Activated naive CD8-positive, alpha-beta T cell treated with anti-CD3 and anti-CD28 coated beads, Interleukin-2, amount 10 ng/mL, durations not matched to agents 7 days and 5 days (primary cell): ENCODE measurements around the gene FAM131C. TPM values are rescaled to one million over a fixed set of nuclear protein-coding genes. Genes with fewer than 3 reads are reported as not detected.
"Not testable (repeated sequence)": the region's sequence is repeated elsewhere in the genome, so short reads cannot be mapped to it uniquely, and the experiment has no call there.

Experiments used
- ATAC-seq: fragments of 150-1000 bp; cut with Tn5 transposase; one replicate; pipeline ENCODE4 v1.10.0; 2021; ENCODE audit warnings: low read depth, moderate library complexity
- POLR2A ChIA-PET: fragments of 350-600 bp; sonication (Branson Sonifier 250); formaldehyde crosslinking; loops from one replicate; lab custom pipeline; 2021; ENCODE audit warnings: antibody characterized with exemption; lab: Charles Lee
- DNase-seq: peaks from one replicate; pipeline ENCODE4 v3.0.0; 2021
- H3K27ac Mint-ChIP-seq: one replicate; pipeline ENCODE4 v1.8.0; 2022; ENCODE audit warnings: mild to moderate bottlenecking, mixed read lengths
- H3K27me3 Mint-ChIP-seq: one replicate; pipeline ENCODE4 v1.8.0; 2022; ENCODE audit warnings: mild to moderate bottlenecking, moderate library complexity, mixed read lengths
- H3K36me3 Mint-ChIP-seq: one replicate; pipeline ENCODE4 v1.8.0; 2021; ENCODE audit warnings: mild to moderate bottlenecking, mixed read lengths
- H3K4me1 Mint-ChIP-seq: one replicate; pipeline ENCODE4 v1.8.0; 2021; ENCODE audit warnings: mixed read lengths
- H3K4me3 Mint-ChIP-seq: one replicate; pipeline ENCODE4 v1.8.0; 2022; ENCODE audit warnings: mild to moderate bottlenecking, moderate library complexity, mixed read lengths
- H3K9me3 Mint-ChIP-seq: one replicate; pipeline ENCODE4 v1.8.0; 2021; ENCODE audit warnings: mixed read lengths
- total RNA-seq, 2 experiments: library from RNA; stranded (reverse); gene quantifications; one replicate each; pipeline ENCODE4 v1.2.3, GENCODE V29; 2021

The FAM131C gene
- total RNA-seq, 2 experiments from 2014 or later, result 3.3 to 4.1 TPM

- POLR2A ChIA-PET, result no interaction called here
- Mint-ChIP-seq H3K27me3 (peaks cover 3% of the 10 kb centered on the region), H3K27ac (no peak overlapping the region), H3K4me1 (peaks cover 2% of the 10 kb centered on the region), H3K4me3 (no peak overlapping the region), H3K9me3 (no peaks in the 10 kb centered on the region), H3K36me3 (no peaks in the 10 kb centered on the region)
- no peak for ATAC-seq
- DNase-seq, result no peak
These were observed 41.3 kb upstream of the FAM131C start for GRCh38 chr1:16114527-16115467.

- Mint-ChIP-seq H3K27ac (no peak overlapping the region), H3K9me3 (peaks cover 5% of the 10 kb centered on the region), H3K4me3 (no peak overlapping the region), H3K4me1 (peaks cover 2% of the 10 kb centered on the region), H3K27me3 (peaks cover 11% of the 10 kb centered on the region), H3K36me3 (peaks cover 3% of the 10 kb centered on the region)
- DNase-seq (no peak), ATAC-seq (no peak)
- POLR2A ChIA-PET, result no interaction called here
These were observed 39.4 kb upstream of the FAM131C start for GRCh38 chr1:16112596-16113555.

GRCh38 chr1:16111771-16112595 lies 38.5 kb upstream of the FAM131C start:
- no peak for ATAC-seq
- no peak overlapping the region for H3K4me3 Mint-ChIP-seq
- peak overlapping the region; percentile 5 for H3K27ac Mint-ChIP-seq
- no peak for DNase-seq
- H3K9me3 Mint-ChIP-seq, result peaks cover 6% of the 10 kb centered on the region
- peaks cover 2% of the 10 kb centered on the region for H3K4me1 Mint-ChIP-seq
- peaks cover 3% of the 10 kb centered on the region for H3K36me3 Mint-ChIP-seq
- POLR2A ChIA-PET, result no interaction called here
- peaks cover 17% of the 10 kb centered on the region for H3K27me3 Mint-ChIP-seq

GRCh38 chr1:16110884-16111283 lies 37.4 kb upstream of the FAM131C start:
- POLR2A ChIA-PET, result no interaction called here
- Mint-ChIP-seq H3K4me3 (no peak overlapping the region), H3K36me3 (peaks cover 3% of the 10 kb centered on the region), H3K4me1 (peaks cover 2% of the 10 kb centered on the region), H3K27me3 (peaks cover 28% of the 10 kb centered on the region), H3K27ac (no peak overlapping the region), H3K9me3 (peaks cover 6% of the 10 kb centered on the region)
- DNase-seq (no peak), ATAC-seq (no peak)

DNA sequence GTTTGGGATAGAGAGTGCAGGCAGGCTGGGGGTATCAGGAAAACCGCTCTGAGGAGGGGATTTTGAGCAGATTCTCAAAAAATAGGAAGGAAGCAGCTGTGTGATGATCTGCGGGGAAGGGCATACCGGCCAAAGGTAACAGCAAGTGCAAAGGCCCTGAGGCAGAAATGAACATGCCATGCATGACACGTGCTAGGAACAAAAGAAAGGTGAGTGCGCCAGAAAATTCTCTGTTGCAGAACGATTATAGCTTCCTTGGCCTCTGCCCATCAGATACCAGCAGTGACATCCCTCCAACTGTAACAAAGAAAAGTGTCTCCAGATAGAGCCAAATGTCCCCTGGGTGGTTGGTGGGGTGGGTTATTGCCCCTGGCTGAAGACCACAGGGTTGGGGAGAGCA lies 37.0 kb upstream of the FAM131C start:
- Mint-ChIP-seq H3K4me1 (peaks cover 2% of the 10 kb centered on the region), H3K36me3 (peaks cover 3% of the 10 kb centered on the region), H3K9me3 (peaks cover 6% of the 10 kb centered on the region), H3K27ac (no peak overlapping the region), H3K27me3 (peaks cover 29% of the 10 kb centered on the region), H3K4me3 (no peak overlapping the region)
- DNase-seq, result no peak
- POLR2A ChIA-PET, result no interaction called here
- ATAC-seq, result no peak

DNA sequence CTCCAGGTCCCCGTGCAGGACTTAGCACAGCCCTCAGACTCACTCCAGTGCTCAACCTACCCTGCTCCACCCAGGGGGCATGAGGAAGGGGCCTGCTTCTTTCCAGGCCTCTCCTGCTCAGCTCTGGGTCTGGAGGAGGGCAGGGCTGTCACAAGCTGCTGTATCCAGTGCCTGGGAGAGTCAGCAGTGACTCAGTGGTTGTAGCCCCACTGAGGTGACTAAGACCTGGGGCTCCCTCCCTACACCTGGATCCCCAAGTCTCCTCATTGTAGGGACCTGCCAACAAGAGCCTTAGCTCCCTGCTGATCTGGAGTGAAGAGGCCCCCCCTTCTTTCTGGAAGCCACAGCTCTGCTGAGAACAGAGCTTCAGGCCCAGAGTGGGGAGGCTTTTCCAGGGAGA lies 36.1 kb upstream of the FAM131C start:
- ATAC-seq, result no peak
- Mint-ChIP-seq H3K36me3 (peaks cover 3% of the 10 kb centered on the region), H3K9me3 (peaks cover 6% of the 10 kb centered on the region), H3K27ac (no peak overlapping the region), H3K4me1 (peaks cover 2% of the 10 kb centered on the region), H3K4me3 (no peak overlapping the region), H3K27me3 (peaks cover 32% of the 10 kb centered on the region)
- POLR2A ChIA-PET, result no interaction called here
- DNase-seq, result no peak

DNA sequence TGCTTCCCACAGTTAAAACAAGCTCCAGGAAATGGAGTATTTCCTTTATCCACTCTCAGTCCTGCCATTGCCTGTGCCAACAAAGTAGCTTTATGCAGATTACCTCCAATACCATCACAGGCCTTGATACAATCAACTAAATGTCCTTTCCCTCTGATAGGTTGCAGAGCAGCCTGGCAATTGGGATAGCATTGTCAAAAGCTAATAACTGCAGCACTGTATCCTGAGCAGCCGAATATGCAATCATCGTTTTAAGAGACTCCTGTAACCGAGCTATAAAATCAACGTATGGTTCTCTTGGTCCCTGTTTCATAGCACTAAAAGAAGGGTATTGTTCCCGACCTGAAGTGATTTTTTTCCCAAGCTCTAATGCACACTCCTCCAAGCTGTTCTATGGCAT lies 33.6 kb upstream of the FAM131C start:
- POLR2A ChIA-PET, ATAC-seq, DNase-seq, H3K4me1 Mint-ChIP-seq, H3K4me3 Mint-ChIP-seq, H3K27ac Mint-ChIP-seq, H3K36me3 Mint-ChIP-seq: not testable (repeated sequence)
- Mint-ChIP-seq H3K9me3 (peaks cover 12% of the 10 kb centered on the region), H3K27me3 (peaks cover 38% of the 10 kb centered on the region)

DNA sequence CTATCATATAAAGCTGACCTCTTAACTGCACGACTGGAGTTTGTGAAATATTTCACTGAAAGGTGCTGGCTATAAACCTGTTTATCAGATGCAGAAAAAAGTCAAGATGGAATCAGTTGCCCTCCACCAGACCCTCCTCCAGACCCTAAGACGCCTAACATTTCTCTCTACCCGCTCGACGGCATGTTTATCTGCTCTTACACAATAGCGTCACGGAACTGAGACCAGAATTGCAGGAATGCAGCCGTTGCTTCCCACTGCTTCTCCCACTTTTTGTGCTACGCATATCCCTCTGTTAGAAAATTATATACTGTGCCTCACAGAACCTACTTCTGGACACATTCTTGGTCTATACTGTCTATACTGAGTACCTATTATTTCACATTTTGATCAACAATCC lies 28.2 kb upstream of the FAM131C start:
- POLR2A ChIA-PET, result no interaction called here
- H3K36me3 Mint-ChIP-seq, result no peaks in the 10 kb centered on the region

DNA sequence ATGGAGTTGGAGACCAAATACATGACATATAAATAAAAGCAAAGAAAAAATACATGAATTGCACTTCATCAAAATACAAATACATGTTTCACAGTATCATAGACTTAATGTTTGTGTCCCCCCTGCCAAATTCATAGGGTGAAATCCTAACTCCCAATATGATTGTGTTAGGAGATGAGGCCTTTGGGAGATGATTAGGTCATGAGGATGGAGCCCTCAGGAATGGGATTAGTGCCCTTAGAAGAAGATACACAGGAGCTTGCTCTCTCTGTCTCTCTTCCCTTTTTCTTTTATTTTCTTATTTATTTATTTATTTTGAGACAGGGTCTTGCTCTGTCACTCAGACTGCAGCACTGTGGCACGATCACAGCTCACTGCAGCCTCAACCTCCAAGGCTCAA lies 26.0 kb upstream of the FAM131C start:
- no peak for DNase-seq
- Mint-ChIP-seq H3K9me3 (peaks cover 6% of the 10 kb centered on the region), H3K27ac (no peak overlapping the region), H3K4me1 (no peaks in the 10 kb centered on the region), H3K36me3 (no peaks in the 10 kb centered on the region), H3K27me3 (peaks cover 36% of the 10 kb centered on the region), H3K4me3 (no peak overlapping the region)
- POLR2A ChIA-PET, result no interaction called here
- no peak for ATAC-seq

More for the DNA sequence above, 28.2 kb upstream of the FAM131C start:
- Mint-ChIP-seq H3K4me1 (no peaks in the 10 kb centered on the region), H3K4me3 (no peak overlapping the region), H3K27me3 (peaks cover 38% of the 10 kb centered on the region), H3K27ac (no peak overlapping the region), H3K9me3 (peaks cover 6% of the 10 kb centered on the region)
- DNase-seq (no peak), ATAC-seq (no peak)

DNA sequence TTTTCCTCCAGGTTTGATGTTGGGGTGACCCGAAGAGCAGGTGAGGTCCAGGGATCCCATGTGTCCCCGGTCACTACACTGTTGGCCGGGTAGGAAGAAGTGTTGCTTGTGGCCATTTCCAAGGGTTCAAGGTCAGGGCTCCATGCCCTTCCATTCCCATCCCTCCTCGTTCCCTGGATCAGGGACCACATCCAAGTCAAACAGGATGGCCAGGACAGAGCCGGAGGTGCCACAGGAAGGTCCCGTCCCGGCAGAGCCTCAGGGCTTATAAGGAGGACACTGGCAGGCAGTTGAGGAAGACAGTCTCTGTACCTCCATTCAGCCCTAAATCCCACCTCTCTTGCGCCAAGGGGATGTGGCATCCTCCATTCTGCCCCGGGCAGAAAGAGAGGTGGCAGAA lies 22.0 kb upstream of the FAM131C start:
- DNase-seq (no peak), ATAC-seq (no peak)
- H3K36me3 Mint-ChIP-seq, result no peaks in the 10 kb centered on the region
- no peak overlapping the region for H3K27ac Mint-ChIP-seq
- POLR2A ChIA-PET, result no interaction called here
- no peaks in the 10 kb centered on the region for H3K4me1 Mint-ChIP-seq
- no peak overlapping the region for H3K4me3 Mint-ChIP-seq
- H3K27me3 Mint-ChIP-seq, result peaks cover 23% of the 10 kb centered on the region
- H3K9me3 Mint-ChIP-seq, result no peaks in the 10 kb centered on the region

DNA sequence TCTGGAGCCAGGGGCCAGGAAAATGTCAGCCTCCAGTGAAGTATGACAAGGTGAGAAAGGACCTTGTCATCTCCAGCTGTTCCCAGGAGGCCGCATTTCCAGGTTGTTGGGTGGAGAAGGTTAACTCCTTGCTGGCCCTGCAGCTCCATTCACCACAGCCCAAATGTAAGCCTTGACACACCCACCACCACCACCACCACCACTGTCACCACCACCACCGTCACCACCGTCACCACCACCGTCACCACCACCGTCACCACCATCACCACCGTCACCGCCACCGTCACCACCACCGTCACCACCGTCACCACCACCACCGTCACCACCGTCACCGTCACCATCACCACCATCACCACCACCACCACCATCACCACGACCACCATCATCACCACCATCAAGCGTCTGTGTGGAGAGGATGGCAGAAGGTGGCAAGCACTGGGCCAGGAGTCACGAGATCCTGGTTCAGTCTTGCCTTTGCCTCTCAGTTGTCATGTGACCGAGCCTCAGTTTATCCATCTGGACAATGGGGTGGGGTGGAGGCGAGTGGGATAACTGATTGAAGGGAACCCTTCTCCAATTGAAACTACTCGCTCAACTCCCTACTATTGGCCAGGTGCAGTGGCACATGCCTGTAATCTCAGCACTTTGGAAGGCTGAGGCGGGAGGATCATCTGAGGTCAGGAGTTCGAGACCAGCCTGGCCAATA lies 21.2 kb upstream of the FAM131C start:
- no peak for DNase-seq
- H3K27me3 Mint-ChIP-seq, result peaks cover 19% of the 10 kb centered on the region
- H3K36me3 Mint-ChIP-seq, result no peaks in the 10 kb centered on the region
- no peak overlapping the region for H3K4me3 Mint-ChIP-seq
- H3K9me3 Mint-ChIP-seq, result no peaks in the 10 kb centered on the region
- ATAC-seq, result no peak
- POLR2A ChIA-PET, result no interaction called here
- no peaks in the 10 kb centered on the region for H3K4me1 Mint-ChIP-seq
- H3K27ac Mint-ChIP-seq, result no peak overlapping the region

DNA sequence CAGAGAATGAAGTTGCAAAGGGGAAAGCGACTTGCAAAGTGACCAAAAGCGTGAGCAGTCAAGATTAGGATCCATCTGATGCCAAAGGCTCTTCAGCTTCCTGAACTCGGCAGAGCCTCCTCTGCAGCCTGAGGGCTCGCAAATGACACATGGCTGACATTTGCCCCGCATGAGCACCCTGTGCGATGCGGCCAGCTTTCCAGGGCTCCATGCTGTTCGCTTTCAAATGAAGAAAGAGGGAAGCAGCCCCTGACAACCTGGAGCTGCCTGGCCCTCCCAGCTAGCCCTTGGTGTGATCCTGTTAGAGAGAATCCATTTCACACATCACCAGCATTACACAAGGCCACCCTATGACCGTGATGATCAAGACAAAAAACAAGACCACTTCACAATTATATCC lies 20.2 kb upstream of the FAM131C start:
- H3K36me3 Mint-ChIP-seq, result no peaks in the 10 kb centered on the region
- ATAC-seq (no peak), DNase-seq (no peak)
- POLR2A ChIA-PET, result no interaction called here
- no peak overlapping the region for H3K27ac Mint-ChIP-seq
- H3K27me3 Mint-ChIP-seq, result peaks cover 19% of the 10 kb centered on the region
- H3K4me1 Mint-ChIP-seq, result no peaks in the 10 kb centered on the region
- no peak overlapping the region for H3K4me3 Mint-ChIP-seq
- no peaks in the 10 kb centered on the region for H3K9me3 Mint-ChIP-seq
